H1 (cell line): Measurements from ENCODE around the gene CPPED1. TPM values are rescaled to one million over a fixed set of nuclear protein-coding genes. Genes with fewer than 3 reads are reported as not detected.
"Not testable (repeated sequence)": the region's sequence is repeated elsewhere in the genome, so short reads cannot be mapped to it uniquely, and the experiment has no call there.

ENCODE experiments used
- CTCF ChIA-PET: fragments of 300-600 bp; sonication (Branson Sonifier 250); formaldehyde crosslinking; loops from one replicate; lab custom pipeline; 2021; ENCODE audit not compliant: partially characterized antibody; lab: Charles Lee
- POLR2A ChIA-PET: fragments of 300-600 bp; sonication (Branson Sonifier 250); formaldehyde crosslinking; loops from one replicate; lab custom pipeline; 2021; ENCODE audit warnings: inconsistent platforms; ENCODE audit not compliant: partially characterized antibody; lab: Charles Lee
- DNase-seq, 2 experiments: peaks; one replicate each; pipeline versions ENCODE4 v3.0.0 to v3.0.0-alpha.2; 2010 to 2022; ENCODE audit warnings: low spot score in 2 of 2, low read depth in 1 of 2, mixed read lengths in 1 of 2
- FAIRE-seq: peaks from 2 replicates; lab custom pipeline; 2011; peaks lifted over from hg19 to GRCh38; lab: Jason Lieb, UNC
- H2AFZ ChIP-seq: 2 replicates; pipeline ENCODE4 v1.8.1; 2012; ENCODE audit warnings: low read length, inconsistent platforms
- H2AK5ac ChIP-seq: 2 replicates; pipeline ENCODE4 v1.6.1; 2013; ENCODE audit warnings: low read depth, low read length
- H2BK120ac ChIP-seq: replicated peaks from 2 replicates; pipeline ENCODE3; 2013; ENCODE audit warnings: low read depth, low read length, inconsistent platforms
- H2BK12ac ChIP-seq: 2 replicates; pipeline ENCODE4 v1.6.1; 2013; ENCODE audit warnings: low read depth, low read length
- H2BK15ac ChIP-seq: 2 replicates; pipeline ENCODE4 v1.6.1; 2013; ENCODE audit warnings: low read length
- H2BK20ac ChIP-seq: 2 replicates; pipeline ENCODE4 v1.6.1; 2013; ENCODE audit warnings: low read length
- H2BK5ac ChIP-seq: 2 replicates; pipeline ENCODE4 v1.6.1; 2013; ENCODE audit warnings: low read depth, low read length
- H3K14ac ChIP-seq: 2 replicates; pipeline ENCODE4 v1.6.1; 2013; ENCODE audit warnings: inconsistent platforms; ENCODE audit not compliant: insufficient read length
- H3K18ac ChIP-seq: 2 replicates; pipeline ENCODE4 v1.6.1; 2013; ENCODE audit warnings: low read length; ENCODE audit errors: extremely low read depth
- H3K23ac ChIP-seq: 2 replicates; pipeline ENCODE4 v1.6.1; 2013; ENCODE audit warnings: inconsistent platforms; ENCODE audit not compliant: insufficient read length
- H3K23me2 ChIP-seq: 2 replicates; pipeline ENCODE4 v1.6.1; 2013; ENCODE audit warnings: low read depth, low read length
- H3K27ac ChIP-seq: 2 replicates; pipeline ENCODE4 v1.6.1; 2011; ENCODE audit warnings: low read depth, low read length, inconsistent platforms
- H3K27me3 ChIP-seq, 4 experiments: replicated peaks in 1 of 4; 1 replicate in 1 of 4; 2 replicates in 3 of 4; pipeline versions ENCODE4 v1.6.1 to v1.8.1; 2011 to 2013; ENCODE audit warnings: low read length in 3 of 4, mild to moderate bottlenecking in 3 of 4, inconsistent platforms in 2 of 4, mixed read lengths in 2 of 4, moderate library complexity in 1 of 4; ENCODE audit not compliant: control insufficient read depth in 3 of 4, insufficient read depth in 3 of 4; ENCODE audit errors: extremely low read depth in 1 of 4
- H3K36me3 ChIP-seq, 4 experiments: 2 replicates each; pipeline versions ENCODE4 v1.6.1 to v1.8.1; 2011 to 2013; ENCODE audit warnings: mild to moderate bottlenecking in 4 of 4, low read length in 3 of 4, moderate library complexity in 2 of 4, control low read depth in 1 of 4, inconsistent platforms in 1 of 4; ENCODE audit not compliant: insufficient read depth in 4 of 4, control insufficient read depth in 2 of 4
- H3K4ac ChIP-seq: replicated peaks from 2 replicates; pipeline ENCODE3; 2013; ENCODE audit warnings: low read length, low read depth, mixed read lengths, inconsistent platforms; ENCODE audit not compliant: insufficient read length
- H3K4me1 ChIP-seq, 4 experiments: replicated peaks in 1 of 4; 1 replicate in 1 of 4; 2 replicates in 3 of 4; pipeline versions ENCODE4 v1.6.1 to v1.8.1; 2011 to 2013; ENCODE audit warnings: low read length in 3 of 4, inconsistent platforms in 2 of 4, mixed read lengths in 1 of 4; ENCODE audit not compliant: insufficient read depth in 4 of 4, control insufficient read depth in 3 of 4
- H3K4me2 ChIP-seq, 2 experiments: 2 replicates each; pipeline versions ENCODE4 v1.6.1 to v1.8.1; 2011 to 2013; ENCODE audit warnings: low read depth in 2 of 2, low read length in 2 of 2, control low read depth in 1 of 2, inconsistent platforms in 1 of 2, mild to moderate bottlenecking in 1 of 2; ENCODE audit not compliant: insufficient read depth in 1 of 2
- H3K4me3 ChIP-seq, 4 experiments: fragments of 200-600, 300-600 bp in 1 of 4; sonication (generic), shearing (Covaris generic), sonication (Bioruptor Twin) in 1 of 4; 2 replicates each; pipeline versions ENCODE4 v1.5.1 to v1.8.1; 2011 to 2016; ENCODE audit warnings: low read length in 4 of 4, low read depth in 3 of 4, control low read depth in 2 of 4, inconsistent platforms in 2 of 4, mild to moderate bottlenecking in 2 of 4, mixed read lengths in 1 of 4, moderate library complexity in 1 of 4; ENCODE audit not compliant: insufficient read depth in 2 of 4; ENCODE audit errors: extremely low read depth in 1 of 4
- H3K56ac ChIP-seq: replicated peaks from 2 replicates; pipeline ENCODE3; 2013; ENCODE audit warnings: low read depth, mild to moderate bottlenecking, mixed read lengths, low read length, inconsistent platforms; ENCODE audit not compliant: insufficient read length
- H3K79me1 ChIP-seq: 2 replicates; pipeline ENCODE4 v1.6.1; 2013; ENCODE audit warnings: low read depth, low read length, control low read depth
- H3K79me2 ChIP-seq, 2 experiments: 2 replicates each; pipeline versions ENCODE4 v1.6.1 to v1.8.1; 2012 to 2013; ENCODE audit warnings: low read length in 2 of 2, mild to moderate bottlenecking in 2 of 2, inconsistent platforms in 1 of 2; ENCODE audit not compliant: insufficient read depth in 2 of 2, control insufficient read depth in 1 of 2
- H3K9ac ChIP-seq, 4 experiments: replicated peaks in 1 of 4; 1 replicate in 1 of 4; 2 replicates in 3 of 4; pipeline versions ENCODE4 v1.6.1 to v1.8.1; 2011 to 2013; ENCODE audit warnings: low read depth in 3 of 4, low read length in 3 of 4, control low read depth in 2 of 4, mild to moderate bottlenecking in 2 of 4, moderate library complexity in 2 of 4, inconsistent platforms in 1 of 4; ENCODE audit errors: extremely low read depth in 1 of 4
- H3K9me3 ChIP-seq, 2 experiments: 2 replicates each; pipeline versions ENCODE4 v1.6.1 to v1.8.1; 2012 to 2013; ENCODE audit warnings: mild to moderate bottlenecking in 2 of 2, moderate library complexity in 2 of 2, control low read depth in 1 of 2, inconsistent platforms in 1 of 2, low read depth in 1 of 2, low read length in 1 of 2, mixed read lengths in 1 of 2; ENCODE audit not compliant: insufficient read depth in 2 of 2
- H4K20me1 ChIP-seq, 2 experiments: replicated peaks in 1 of 2; 2 replicates each; pipeline versions ENCODE3 to v1.8.1; 2011 to 2013; ENCODE audit warnings: inconsistent platforms in 2 of 2, low read length in 2 of 2, mild to moderate bottlenecking in 1 of 2; ENCODE audit not compliant: insufficient read depth in 2 of 2, control insufficient read depth in 1 of 2
- H4K5ac ChIP-seq: 2 replicates; pipeline ENCODE4 v1.6.1; 2013; ENCODE audit warnings: low read length, low read depth, mixed read lengths, inconsistent platforms; ENCODE audit not compliant: insufficient read length
- H4K8ac ChIP-seq: 2 replicates; pipeline ENCODE4 v1.8.0; 2013; ENCODE audit warnings: mild to moderate bottlenecking, moderate library complexity, low read length, inconsistent platforms; ENCODE audit not compliant: insufficient read depth; ENCODE audit errors: extremely low read depth
- H4K91ac ChIP-seq: replicated peaks from 2 replicates; pipeline ENCODE3; 2013; ENCODE audit warnings: low read length, mixed read lengths, inconsistent platforms; ENCODE audit not compliant: insufficient read length
- ASH2L ChIP-seq: fragments of 200-600, 300-600 bp; sonication (generic); IDR thresholded peaks from one replicate; pipeline ENCODE4 v1.7.1; 2017; ENCODE audit warnings: low read length
- RNF2 ChIP-seq: fragments of 200-900, 300-1000 bp; sonication (generic); IDR thresholded peaks from 2 replicates; pipeline ENCODE4 v1.7.1; 2016; ENCODE audit warnings: borderline replicate concordance, low read depth, mild to moderate bottlenecking, antibody characterized with exemption, low read length; ENCODE audit not compliant: poor library complexity, severe bottlenecking; ENCODE audit errors: missing control alignments
- WGBS, 2 experiments: shearing (Covaris generic) in 1 of 2; methylation state at CpG; one replicate each; pipeline versions ENCODE4 v1.1.6 to v1.1.7; 2013 to 2015; ENCODE audit warnings: low lambda C conversion rate in 2 of 2, mixed read lengths in 2 of 2, inconsistent platforms in 1 of 2, low coverage in 1 of 2, missing lambda C conversion rate in 1 of 2; ENCODE audit not compliant: insufficient replicate concordance in 2 of 2, insufficient coverage in 1 of 2, insufficient read length in 1 of 2; ENCODE audit errors: extremely low coverage in 1 of 2, missing lambda C conversion rate in 1 of 2; 5-methylcytosine and 5-hydroxymethylcytosine counted together
- polyA plus RNA-seq, 7 experiments: library from polyadenylated mRNA; depleted of rRNA in 3 of 7; stranded (reverse) in 5 of 7; unstranded in 2 of 7; fragments of >200 nt in 5 of 7; fragments of 200-250 nt in 2 of 7; gene quantifications; 1 replicate in 5 of 7; 2 replicates in 1 of 7; 4 replicates in 1 of 7; pipeline versions ENCODE4 v1.2.1 to v1.2.3, GENCODE V29; 2011 to 2013; ENCODE audit warnings: missing spikeins in 2 of 7, mixed read lengths in 2 of 7
- total RNA-seq: library from RNA; stranded (reverse); fragmentation: NEBNext Ultra II Directional; extraction: Animal tissue kit (Norgen Biotek cat#: 25700); gene quantifications from 2 replicates; pipeline ENCODE4 v1.2.1, GENCODE V29; 2021
- TF ChIP-seq, protein P1 (sequence below): IDR thresholded peaks from 2 replicates; pipeline ENCODE4 v1.6.1; 2012; ENCODE audit warnings: low read length, inconsistent platforms

Gene CPPED1
- total and polyA plus RNA-seq, 2 of the 8 experiments (the other 6 are each of a cell fraction or from before 2014, with no cell fraction given) = 3.5 to 11.2 TPM

DNA sequence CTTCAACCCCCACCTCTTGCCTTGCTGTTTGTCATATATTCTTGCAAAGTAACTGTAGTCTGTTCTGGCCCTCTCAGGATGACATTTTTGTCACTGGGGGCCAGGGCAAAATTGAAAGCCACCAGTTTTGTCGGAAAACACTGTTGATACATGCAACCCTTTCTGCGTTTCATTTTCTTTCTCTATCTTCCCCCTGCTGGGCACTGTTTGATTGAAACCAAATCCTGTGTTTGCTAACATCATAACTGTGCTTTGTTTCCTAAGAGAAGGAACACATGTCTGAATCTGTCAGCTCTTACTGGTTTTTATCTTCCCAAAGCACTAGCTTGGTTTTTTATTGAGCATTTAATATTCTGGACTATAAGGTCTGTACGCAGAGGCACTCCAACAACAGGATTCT is 11.7 kb upstream of the CPPED1 start (continued):
- TF ChIP-seq ASH2L (no peak), RNF2 (no peak)
- TF ChIP-seq, protein P1, sequence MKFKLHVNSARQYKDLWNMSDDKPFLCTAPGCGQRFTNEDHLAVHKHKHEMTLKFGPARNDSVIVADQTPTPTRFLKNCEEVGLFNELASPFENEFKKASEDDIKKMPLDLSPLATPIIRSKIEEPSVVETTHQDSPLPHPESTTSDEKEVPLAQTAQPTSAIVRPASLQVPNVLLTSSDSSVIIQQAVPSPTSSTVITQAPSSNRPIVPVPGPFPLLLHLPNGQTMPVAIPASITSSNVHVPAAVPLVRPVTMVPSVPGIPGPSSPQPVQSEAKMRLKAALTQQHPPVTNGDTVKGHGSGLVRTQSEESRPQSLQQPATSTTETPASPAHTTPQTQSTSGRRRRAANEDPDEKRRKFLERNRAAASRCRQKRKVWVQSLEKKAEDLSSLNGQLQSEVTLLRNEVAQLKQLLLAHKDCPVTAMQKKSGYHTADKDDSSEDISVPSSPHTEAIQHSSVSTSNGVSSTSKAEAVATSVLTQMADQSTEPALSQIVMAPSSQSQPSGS = no peak

DNA sequence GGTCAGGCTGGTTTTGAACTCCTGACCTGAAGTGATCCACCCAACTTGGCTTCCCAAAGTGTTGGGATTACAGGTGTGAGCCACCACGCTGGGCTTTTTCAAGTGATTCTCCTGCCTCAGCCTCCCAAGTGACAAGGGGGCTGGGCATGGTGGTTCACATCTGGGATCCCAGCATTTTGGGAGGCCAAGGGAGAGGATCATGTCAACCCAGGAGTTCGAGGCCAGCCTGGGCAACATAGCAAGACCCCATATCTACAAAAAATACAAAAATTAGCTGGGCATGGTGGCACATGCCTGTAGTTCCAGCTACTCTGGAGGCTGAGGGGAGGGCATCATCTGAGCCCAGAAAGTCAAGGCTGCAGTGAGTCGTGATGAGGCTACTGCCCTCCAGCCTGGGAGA is 10.0 kb upstream of the CPPED1 start:
- not testable (repeated sequence) for FAIRE-seq

More for the DNA sequence above, 10.0 kb upstream of the CPPED1 start:
- H4K91ac ChIP-seq, H3K27me3 ChIP-seq, H3K9me3 ChIP-seq, H3K4me2 ChIP-seq, CTCF ChIA-PET, H3K4ac ChIP-seq, H2AFZ ChIP-seq, H3K23ac ChIP-seq, H4K5ac ChIP-seq, H3K56ac ChIP-seq, H3K18ac ChIP-seq, DNase-seq, H3K14ac ChIP-seq, H3K79me1 ChIP-seq, H2BK5ac ChIP-seq, POLR2A ChIA-PET, H4K8ac ChIP-seq, H3K4me1 ChIP-seq, H3K27ac ChIP-seq, H3K9ac ChIP-seq, H2BK20ac ChIP-seq, H3K4me3 ChIP-seq, H3K23me2 ChIP-seq, H2AK5ac ChIP-seq, H3K36me3 ChIP-seq, H2BK12ac ChIP-seq, H4K20me1 ChIP-seq, H2BK15ac ChIP-seq, H2BK120ac ChIP-seq, H3K79me2 ChIP-seq: not testable (repeated sequence)
- 86% methylated on average over 3 of the region's 3 CpGs; no CpG with 5 or more reads in 1 of the 2 experiments for WGBS, 2 experiments
